Measurements from ENCODE around the gene IGF2.
"Not testable (repeated sequence)": the region's sequence is repeated elsewhere in the genome, so short reads cannot be mapped to it uniquely, and the experiment has no call there.

Gene IGF2

GRCh38 chr11:2139123-2139521 lies at the start of gene IGF2:
Gene IGF2, minus strand, starts transcription at chr11:2139389. Its CDS starts 3,866 bp downstream, at chr11:2135523.
- no peak for DNase-seq

- DNase-seq, result no peak
Measured at GRCh38 chr11:2188745-2189144, 49.6 kb upstream of the IGF2 start.

- DNase-seq, result no peak
Measured at GRCh38 chr11:2187280-2187707, 48.1 kb upstream of the IGF2 start.

- peak; percentile 50 for DNase-seq
Measured at GRCh38 chr11:2186669-2187279, 47.6 kb upstream of the IGF2 start.

GRCh38 chr11:2185324-2186085 lies 46.3 kb upstream of the IGF2 start:
- no peak for DNase-seq

GRCh38 chr11:2182692-2183474 lies 43.7 kb upstream of the IGF2 start:
- no peak for DNase-seq

- no peak for DNase-seq
Measured at GRCh38 chr11:2182075-2182474, 42.9 kb upstream of the IGF2 start.

GRCh38 chr11:2180789-2181370 lies 41.7 kb upstream of the IGF2 start:
- no peak for DNase-seq

GRCh38 chr11:2180347-2180746 lies 41.2 kb upstream of the IGF2 start:
- DNase-seq, result no peak

- no peak for DNase-seq
Measured at GRCh38 chr11:2179516-2179915, 40.3 kb upstream of the IGF2 start.

GRCh38 chr11:2178906-2179494 lies 39.8 kb upstream of the IGF2 start:
- no peak for DNase-seq

- DNase-seq, result not testable (repeated sequence)
Measured at GRCh38 chr11:2178055-2178773, 39.0 kb upstream of the IGF2 start.

- DNase-seq, result no peak
Measured at GRCh38 chr11:2177076-2177475, 37.9 kb upstream of the IGF2 start.

- DNase-seq, result no peak
Measured at GRCh38 chr11:2176389-2176900, 37.3 kb upstream of the IGF2 start.

GRCh38 chr11:2175659-2176058 lies 36.5 kb upstream of the IGF2 start:
- no peak for DNase-seq

GRCh38 chr11:2174361-2174760 lies 35.2 kb upstream of the IGF2 start:
- DNase-seq, result no peak

GRCh38 chr11:2173761-2174160 lies 34.6 kb upstream of the IGF2 start:
- DNase-seq, result no peak

GRCh38 chr11:2173150-2173693 lies 34.0 kb upstream of the IGF2 start:
- DNase-seq, result peak; percentile 25

GRCh38 chr11:2172676-2173075 lies 33.5 kb upstream of the IGF2 start:
- no peak for DNase-seq

GRCh38 chr11:2171591-2172003 lies 32.4 kb upstream of the IGF2 start, which contains the start of gene TH:
Gene TH, minus strand, starts transcription at chr11:2171815. Its CDS starts 29 bp downstream, at chr11:2171786.
- DNase-seq, result no peak
